ENCODE measurements around the gene SIN3A. TPM values are rescaled to one million over a fixed set of nuclear protein-coding genes. Genes with fewer than 3 reads are reported as not detected.

Gene SIN3A
- total and polyA plus RNA-seq, 2 of the 4 experiments (the other 2 are of a cell fraction): 21.2 to 31.5 TPM

DNA sequence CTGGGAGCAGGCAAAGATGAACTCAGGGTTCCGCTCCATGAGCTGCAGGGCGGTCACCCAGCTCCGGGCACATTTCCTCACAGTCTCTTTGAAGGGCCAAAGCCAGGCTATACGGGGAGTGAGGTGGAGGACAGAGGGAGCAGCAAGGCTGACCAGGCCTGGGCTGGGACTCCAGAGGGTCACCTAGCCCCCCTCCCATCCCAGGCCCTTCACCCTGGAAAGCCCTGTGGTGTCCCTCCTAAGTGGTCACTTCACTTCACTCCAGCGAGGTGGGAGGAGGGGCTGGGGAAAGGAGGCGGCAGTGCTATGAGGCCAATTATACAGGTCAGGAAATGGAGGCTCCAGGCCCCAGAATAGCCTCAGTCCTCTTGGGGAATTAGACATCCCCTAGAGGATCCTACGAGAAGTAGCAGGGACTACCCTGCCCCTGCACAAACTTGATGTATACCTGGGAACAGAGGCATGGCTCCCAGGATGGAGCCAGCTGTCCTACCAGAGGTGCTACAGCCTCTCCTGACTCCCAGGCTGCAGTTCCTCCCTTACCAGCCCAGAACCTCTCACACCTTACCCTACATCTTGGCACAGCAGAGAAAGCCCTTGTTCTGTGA lies 88.7 kb downstream of the SIN3A start:
- H2AK9ac ChIP-seq (replicated peaks; ENCODE audit: low read depth, low read length, poor library complexity): no peak overlapping the region
- peaks cover 12 to 27% of the 10 kb centered on the region in 2 experiments; a peak in 3 of 4 replicates for H3K79me1 ChIP-seq (ENCODE audit: low read depth in 1 of 2, low read length in 2 of 2)
- no peak overlapping the region for H3K14ac ChIP-seq (replicated peaks; ENCODE audit: low read depth, low read length)
- no peak overlapping the region for H3K27ac ChIP-seq (ENCODE audit: insufficient read depth, low read length)
- H3K4me2 ChIP-seq (ENCODE audit: low read depth, low read length): no peak overlapping the region
- H3K9ac ChIP-seq (ENCODE audit: low read depth, low read length): no peak overlapping the region
- H3K4ac ChIP-seq (ENCODE audit: low read depth, low read length): no peak overlapping the region
- intact Hi-C loops (cut with micrococcal nuclease): no loop called here
- H2BK5ac ChIP-seq (ENCODE audit: low read depth, low read length, poor library complexity, severe bottlenecking): no peak overlapping the region
- BruUV-seq (replicated peaks): no TSS peak
- no peak overlapping the region for H3K23ac ChIP-seq (ENCODE audit: low read depth, low read length)
- H3K4me3 ChIP-seq (ENCODE audit: insufficient read depth, low read depth, low read length): no peak overlapping the region
- H2BK120ac ChIP-seq (ENCODE audit: low read depth, low read length): no peak overlapping the region
- TF ChIP-seq CHD1 (IDR thresholded peaks at IDR 0.05; ENCODE audit: low read depth, low read length) (no peak), SMC3 (IDR thresholded peaks at IDR 0.05; ENCODE audit: low read depth, low read length) (no peak), RAD21 (IDR thresholded peaks at IDR 0.05; ENCODE audit: low read length) (no peak), MXI1 (IDR thresholded peaks at IDR 0.05; ENCODE audit: borderline replicate concordance, low read depth, low read length) (no peak), MAFK (IDR thresholded peaks at IDR 0.05; ENCODE audit: low read depth, low read length) (no peak), USF2 (IDR thresholded peaks at IDR 0.05; ENCODE audit: low read depth, low read length) (no peak), NFE2L2 (IDR thresholded peaks at IDR 0.05; ENCODE audit: low read depth, low read length) (no peak), CTCF (conservative IDR thresholded peaks at IDR 0.05; ENCODE audit: low read depth, low read length) (no peak), POLR2A (IDR thresholded peaks at IDR 0.05; ENCODE audit: low read depth, low read length) (no peak), BHLHE40 (IDR thresholded peaks at IDR 0.05; ENCODE audit: low read depth, low read length) (no peak), MAZ (IDR thresholded peaks at IDR 0.05; ENCODE audit: borderline replicate concordance, low read depth, low read length) (no peak), CEBPB (IDR thresholded peaks at IDR 0.05; ENCODE audit: low read depth, low read length) (no peak), RCOR1 (IDR thresholded peaks at IDR 0.05; ENCODE audit: insufficient replicate concordance, low read length) (no peak), RFX5 (IDR thresholded peaks at IDR 0.05; ENCODE audit: low read depth, low read length) (no peak)
- TF ChIP-seq, protein P1, sequence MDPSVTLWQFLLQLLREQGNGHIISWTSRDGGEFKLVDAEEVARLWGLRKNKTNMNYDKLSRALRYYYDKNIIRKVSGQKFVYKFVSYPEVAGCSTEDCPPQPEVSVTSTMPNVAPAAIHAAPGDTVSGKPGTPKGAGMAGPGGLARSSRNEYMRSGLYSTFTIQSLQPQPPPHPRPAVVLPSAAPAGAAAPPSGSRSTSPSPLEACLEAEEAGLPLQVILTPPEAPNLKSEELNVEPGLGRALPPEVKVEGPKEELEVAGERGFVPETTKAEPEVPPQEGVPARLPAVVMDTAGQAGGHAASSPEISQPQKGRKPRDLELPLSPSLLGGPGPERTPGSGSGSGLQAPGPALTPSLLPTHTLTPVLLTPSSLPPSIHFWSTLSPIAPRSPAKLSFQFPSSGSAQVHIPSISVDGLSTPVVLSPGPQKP (IDR thresholded peaks at IDR 0.05; ENCODE audit: borderline replicate concordance, low read depth, low read length): no peak
- no peak overlapping the region for H4K5ac ChIP-seq (ENCODE audit: low read depth, low read length)
- H2BK20ac ChIP-seq (ENCODE audit: low read depth, low read length): no peak overlapping the region
- no peak overlapping the region for H4K91ac ChIP-seq (ENCODE audit: insufficient read depth, low read depth, low read length)
- H2AFZ ChIP-seq (replicated peaks; ENCODE audit: low read length, poor library complexity): no peak overlapping the region
- CTCF ChIA-PET: no interaction called here
- in situ Hi-C loops (cut with MboI; ENCODE audit: low sequenced_read_pairs): no loop called here
- DNase-seq (no peak), ATAC-seq (ENCODE audit: low read depth) (no peak)
- no peaks in the 10 kb centered on the region for H3K9me3 ChIP-seq (ENCODE audit: control insufficient read depth, insufficient read depth, low read length)
- H3K4me1 ChIP-seq (ENCODE audit: control insufficient read depth, insufficient read depth, low read length): 0 out of 2 replicates have a peak, but pooled peaks cover 1% of the 10 kb centered on the region
- POLR2A ChIA-PET (ENCODE audit: unreplicated experiment): no interaction called here
- no peak overlapping the region for H2BK15ac ChIP-seq (ENCODE audit: low read depth, low read length)
- no peak overlapping the region for H2AK5ac ChIP-seq (ENCODE audit: low read depth, low read length)
- H3K9me1 ChIP-seq (ENCODE audit: insufficient read depth, low read length): peaks cover 4% of the 10 kb centered on the region; the same call in 1 of the 2 replicates
- no peak overlapping the region for H4K8ac ChIP-seq (ENCODE audit: low read depth in 2 of 2, low read length in 2 of 2)
- dilution Hi-C loops (cut with HindIII; ENCODE audit: low sequenced_read_pairs, unreplicated experiment): no loop called here
- peaks cover 16% of the 10 kb centered on the region; the same call in 1 of the 2 replicates for H4K20me1 ChIP-seq (ENCODE audit: insufficient read depth, low read length)
- peaks cover 70% of the 10 kb centered on the region for H3K36me3 ChIP-seq (ENCODE audit: control insufficient read depth, insufficient read depth, low read length)
- no peak overlapping the region for H3K18ac ChIP-seq (ENCODE audit: low read depth, low read length)
- no peak overlapping the region for H3K56ac ChIP-seq (ENCODE audit: extremely low read depth, insufficient read depth, low read length)
- no CpG with 5 or more reads among the region's 7 CpGs for WGBS, 2 experiments (ENCODE audit: extremely low coverage in 2 of 2, insufficient read length in 1 of 2)
- H3K27me3 ChIP-seq (ENCODE audit: control insufficient read depth, insufficient read depth, low read length): no peaks in the 10 kb centered on the region

Data from IMR-90 (cell line).